Vagina (tissue), 2 donors: ENCODE data around the gene UBQLN4.

Experiments used
- CTCF ChIP-seq, 3 experiments: fragments of 450-650 bp in 2 of 3; fragments of 200-600 bp in 1 of 3; sonication (generic) in 1 of 3; IDR thresholded peaks; one replicate each; pipeline ENCODE4 v1.5.1; 2017 to 2019; ENCODE audit warnings: antibody characterized with exemption in 3 of 3, mild to moderate bottlenecking in 2 of 3, moderate library complexity in 2 of 3
- POLR2A ChIP-seq, 2 donors: fragments of 450-650 bp; IDR thresholded peaks; one replicate each; pipeline ENCODE4 v1.6.1; 2017; ENCODE audit warnings: antibody characterized with exemption in 2 of 2, mild to moderate bottlenecking in 2 of 2, moderate library complexity in 2 of 2
- POLR2AphosphoS5 ChIP-seq, 2 donors: sonication (generic); formaldehyde crosslinking; IDR thresholded peaks; one replicate each; pipeline ENCODE4 v1.9.0; 2017; ENCODE audit warnings: antibody characterized with exemption in 2 of 2, mild to moderate bottlenecking in 2 of 2, low read depth in 1 of 2; ENCODE audit not compliant: insufficient read depth in 1 of 2

GRCh38 chr1:156052862-156053767 lies 483 bp downstream of the UBQLN4 start:
- peak in 1 of 3 experiments; percentile 8 for TF ChIP-seq CTCF (IDR thresholded peaks at IDR 0.05)
- no peak for TF ChIP-seq POLR2A (IDR thresholded peaks at IDR 0.05)
- no peak for TF ChIP-seq POLR2AphosphoS5 (IDR thresholded peaks at IDR 0.05; ENCODE audit: insufficient read depth in 1 of 2, low read depth in 1 of 2)
